GM12878 (cell line): Measurements from ENCODE around the gene BMPR2.

Experiments
- EGR1 ChIP-seq, 2 experiments: IDR thresholded peaks; 1 replicate in 1 of 2; 2 replicates in 1 of 2; pipeline ENCODE4 v1.6.1; 2011 to 2012; ENCODE audit warnings: low read depth in 2 of 2, low read length in 2 of 2, borderline replicate concordance in 1 of 2, mild to moderate bottlenecking in 1 of 2, moderate library complexity in 1 of 2
- ETV6 ChIP-seq, 2 experiments: fragments of 450-650 bp in 1 of 2; IDR thresholded peaks in 1 of 2; conservative IDR thresholded peaks in 1 of 2; 2 replicates each; pipeline ENCODE4 v1.6.1; 2014; ENCODE audit warnings: antibody characterized with exemption in 1 of 2, borderline replicate concordance in 1 of 2, low read depth in 1 of 2, mild to moderate bottlenecking in 1 of 2, moderate library complexity in 1 of 2
- HDAC2 ChIP-seq: fragments of 200-600 bp; sonication (generic); IDR thresholded peaks from 2 replicates; pipeline ENCODE4 v1.6.1; 2017
- JUND ChIP-seq: IDR thresholded peaks from 2 replicates; pipeline ENCODE4 v1.6.1; 2012; ENCODE audit warnings: low read depth, mild to moderate bottlenecking, low read length, improper control_type of control experiment, moderate library complexity
- NBN ChIP-seq: fragments of 450-650 bp; IDR thresholded peaks from 2 replicates; pipeline ENCODE4 v1.6.1; 2016
- NRF1 ChIP-seq: conservative IDR thresholded peaks from 2 replicates; pipeline ENCODE4 v1.6.1; 2011; ENCODE audit warnings: mild to moderate bottlenecking, low read depth, low read length, improper control_type of control experiment
- POLR2A ChIP-seq: IDR thresholded peaks from 2 replicates; pipeline ENCODE4 v1.6.1; 2011; ENCODE audit warnings: low read depth, mild to moderate bottlenecking, low read length
- POLR2AphosphoS5 ChIP-seq: IDR thresholded peaks from 2 replicates; pipeline ENCODE4 v1.6.1; 2011; ENCODE audit warnings: mild to moderate bottlenecking, low read length, inconsistent platforms
- ZNF384 ChIP-seq: IDR thresholded peaks from 2 replicates; pipeline ENCODE4 v1.6.1; 2012; ENCODE audit warnings: low read depth, mild to moderate bottlenecking, low read length, improper control_type of control experiment, borderline replicate concordance
- ZSCAN29 ChIP-seq: fragments of 450-650 bp; IDR thresholded peaks from 2 replicates; pipeline ENCODE4 v1.6.1; 2017; ENCODE audit warnings: mild to moderate bottlenecking, moderate library complexity
- TF ChIP-seq, protein P1 (sequence below), 3 experiments: IDR thresholded peaks in 2 of 3; conservative IDR thresholded peaks in 1 of 3; 2 replicates each; pipeline ENCODE4 v1.5.1; 2011; ENCODE audit warnings: low read depth in 3 of 3, low read length in 3 of 3, mild to moderate bottlenecking in 3 of 3, control low read depth in 2 of 3, moderate library complexity in 2 of 3, inconsistent platforms in 1 of 3, mixed read lengths in 1 of 3; ENCODE audit not compliant: control insufficient read depth in 2 of 3, insufficient read depth in 1 of 3; ENCODE audit errors: extremely low read depth in 1 of 3

DNA sequence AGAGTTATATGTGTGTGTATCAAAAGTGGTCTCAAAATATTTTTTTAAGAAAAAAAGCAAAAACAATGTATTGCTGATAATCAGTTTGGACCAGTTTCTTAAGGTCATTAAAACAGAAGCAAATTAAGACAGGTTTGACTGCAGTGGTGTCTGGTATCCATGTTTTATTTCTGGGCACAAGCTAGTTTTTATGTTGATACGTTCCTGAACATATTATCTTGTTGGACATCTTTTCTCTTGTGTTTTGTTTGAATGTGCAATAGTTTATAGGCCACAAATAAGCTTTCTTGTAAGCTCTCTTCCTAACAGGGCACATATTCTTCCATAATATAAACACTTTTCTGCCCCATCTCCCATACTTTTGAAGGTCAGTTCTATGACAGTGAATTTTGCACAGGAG lies 184.1 kb downstream of the BMPR2 start:
- TF ChIP-seq JUND (no peak), POLR2AphosphoS5 (no peak), EGR1 (IDR thresholded peaks at IDR 0.05; ENCODE audit: borderline replicate concordance in 1 of 2, low read depth in 2 of 2, low read length in 2 of 2) (no peak), ETV6 (conservative IDR thresholded peaks at IDR 0.05 in 1 of 2, IDR thresholded peaks at IDR 0.05 in 1 of 2; ENCODE audit: borderline replicate concordance in 1 of 2, low read depth in 1 of 2) (no peak), NBN (no peak), ZNF384 (no peak), POLR2A (no peak), ZSCAN29 (no peak), NRF1 (no peak), HDAC2 (no peak)
- TF ChIP-seq, protein P1, sequence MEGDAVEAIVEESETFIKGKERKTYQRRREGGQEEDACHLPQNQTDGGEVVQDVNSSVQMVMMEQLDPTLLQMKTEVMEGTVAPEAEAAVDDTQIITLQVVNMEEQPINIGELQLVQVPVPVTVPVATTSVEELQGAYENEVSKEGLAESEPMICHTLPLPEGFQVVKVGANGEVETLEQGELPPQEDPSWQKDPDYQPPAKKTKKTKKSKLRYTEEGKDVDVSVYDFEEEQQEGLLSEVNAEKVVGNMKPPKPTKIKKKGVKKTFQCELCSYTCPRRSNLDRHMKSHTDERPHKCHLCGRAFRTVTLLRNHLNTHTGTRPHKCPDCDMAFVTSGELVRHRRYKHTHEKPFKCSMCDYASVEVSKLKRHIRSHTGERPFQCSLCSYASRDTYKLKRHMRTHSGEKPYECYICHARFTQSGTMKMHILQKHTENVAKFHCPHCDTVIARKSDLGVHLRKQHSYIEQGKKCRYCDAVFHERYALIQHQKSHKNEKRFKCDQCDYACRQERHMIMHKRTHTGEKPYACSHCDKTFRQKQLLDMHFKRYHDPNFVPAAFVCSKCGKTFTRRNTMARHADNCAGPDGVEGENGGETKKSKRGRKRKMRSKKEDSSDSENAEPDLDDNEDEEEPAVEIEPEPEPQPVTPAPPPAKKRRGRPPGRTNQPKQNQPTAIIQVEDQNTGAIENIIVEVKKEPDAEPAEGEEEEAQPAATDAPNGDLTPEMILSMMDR (IDR thresholded peaks at IDR 0.05 in 2 of 3, conservative IDR thresholded peaks at IDR 0.05 in 1 of 3; ENCODE audit: control insufficient read depth in 2 of 3, extremely low read depth in 1 of 3, insufficient read depth in 1 of 3, low read depth in 3 of 3, low read length in 3 of 3): no peak
